ENCODE measurements around the gene ZNF654.
"Not testable (repeated sequence)": the region's sequence is repeated elsewhere in the genome, so short reads cannot be mapped to it uniquely, and the experiment has no call there.

The ZNF654 gene

DNA sequence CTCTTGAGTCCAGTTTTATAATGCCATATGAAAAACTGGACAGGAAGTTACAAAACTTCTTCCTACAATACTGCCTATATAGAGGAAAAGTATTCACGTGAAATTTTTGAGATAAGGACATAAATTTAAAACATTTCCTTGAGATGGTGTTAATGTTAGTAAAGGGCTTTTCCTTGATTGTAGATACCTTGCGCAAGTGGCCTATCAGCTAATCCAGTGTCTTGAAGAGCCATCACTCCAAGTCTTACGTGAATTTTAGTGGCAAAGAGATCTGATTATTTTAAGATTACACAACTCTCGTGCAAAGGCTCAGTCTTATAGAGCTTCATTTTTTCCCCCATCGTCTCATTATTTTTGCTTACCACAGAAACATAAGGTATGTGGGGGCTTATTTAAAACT, 109.1 kb downstream of the ZNF654 start:
- Histone ChIP-seq H3K4me1 (ENCODE audit: insufficient read depth, low read length) (peaks cover 3% of the 10 kb centered on the region; the same call in 1 of the 2 replicates), H3K36me3 (ENCODE audit: insufficient read depth, low read length) (no peaks in the 10 kb centered on the region), H3K9ac (ENCODE audit: low read depth, low read length) (no peak overlapping the region), H3K9me3 (ENCODE audit: control insufficient read depth, insufficient read depth, low read length) (no peaks in the 10 kb centered on the region)

GRCh38 chr3:88180398-88180999, 121.4 kb downstream of the ZNF654 start:
- Histone ChIP-seq H3K9ac (ENCODE audit: low read depth, low read length) (no peak overlapping the region), H3K36me3 (ENCODE audit: insufficient read depth, low read length) (no peaks in the 10 kb centered on the region), H3K9me3 (ENCODE audit: control insufficient read depth, insufficient read depth, low read length) (no peaks in the 10 kb centered on the region), H3K4me1 (ENCODE audit: insufficient read depth, low read length) (no peaks in the 10 kb centered on the region)

DNA sequence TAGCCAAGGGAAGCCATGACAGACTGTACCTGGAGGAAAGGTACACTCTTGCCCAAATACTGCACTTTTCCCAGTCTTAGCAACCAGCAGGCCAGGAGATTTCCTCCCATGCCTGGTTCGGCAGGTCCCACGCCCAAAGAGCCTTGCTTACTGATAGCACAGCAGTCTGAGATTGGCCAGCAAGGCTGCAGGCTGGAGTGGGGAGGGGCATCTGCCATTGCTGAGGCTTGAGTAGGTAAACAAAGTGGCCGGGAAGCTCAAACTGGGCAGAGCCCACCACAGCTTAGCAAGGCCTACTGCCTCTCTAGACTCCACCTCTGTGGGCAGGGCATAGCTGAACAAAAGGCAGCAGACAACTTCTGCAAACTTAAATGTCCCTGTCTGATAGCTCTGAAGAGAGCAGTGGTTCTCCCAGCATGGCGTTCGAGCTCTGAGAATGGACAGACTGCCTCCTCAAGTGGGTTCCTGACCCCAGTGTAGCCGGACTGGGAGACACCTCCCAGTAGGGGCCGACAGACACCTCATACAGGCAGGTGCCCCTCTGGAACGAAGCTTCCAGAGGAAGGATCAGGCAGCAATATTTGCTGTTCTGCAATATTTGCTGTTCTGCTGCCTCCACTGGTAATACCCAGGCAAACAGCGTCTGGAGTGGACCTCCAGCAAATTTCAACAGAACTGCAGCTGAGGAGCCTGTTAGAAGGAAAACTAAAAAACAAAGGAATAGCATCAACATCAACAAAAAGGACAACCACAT, 123.3 kb downstream of the ZNF654 start:
- not testable (repeated sequence) for H3K9me3 ChIP-seq (ENCODE audit: control insufficient read depth, insufficient read depth, low read length); H3K9ac ChIP-seq (ENCODE audit: low read depth, low read length); H3K36me3 ChIP-seq (ENCODE audit: insufficient read depth, low read length); H3K4me1 ChIP-seq (ENCODE audit: insufficient read depth, low read length)

DNA sequence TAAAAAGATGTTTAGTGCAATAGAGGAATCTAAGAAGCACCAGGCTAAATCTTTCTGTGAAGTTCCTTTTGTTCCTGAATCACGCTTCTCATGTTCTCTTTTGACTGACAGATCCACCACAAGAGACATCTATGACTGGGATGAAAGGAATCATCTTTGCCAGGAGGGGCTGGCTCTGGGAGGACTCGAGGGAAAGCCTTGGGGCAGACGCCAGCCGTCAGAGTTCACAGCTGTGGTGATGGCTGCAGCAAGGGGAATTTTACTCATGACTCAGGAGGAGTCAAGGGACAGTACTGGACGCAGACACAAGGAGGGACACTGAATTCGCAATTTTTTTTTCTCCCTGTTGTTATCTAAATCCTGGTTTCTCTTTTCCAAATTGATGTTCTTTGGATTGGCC, 129.4 kb downstream of the ZNF654 start:
- no peaks in the 10 kb centered on the region for H3K4me1 ChIP-seq (ENCODE audit: insufficient read depth, low read length)

GRCh38 chr3:88189361-88189810, 130.3 kb downstream of the ZNF654 start:
- Histone ChIP-seq H3K4me1 (ENCODE audit: insufficient read depth, low read length) (no peaks in the 10 kb centered on the region), H3K36me3 (ENCODE audit: insufficient read depth, low read length) (no peaks in the 10 kb centered on the region), H3K9me3 (ENCODE audit: control insufficient read depth, insufficient read depth, low read length) (peaks cover 6% of the 10 kb centered on the region; the same call in 1 of the 2 replicates), H3K9ac (ENCODE audit: low read depth, low read length) (no peak overlapping the region)

More for the DNA sequence above, 129.4 kb downstream of the ZNF654 start:
- Histone ChIP-seq H3K36me3 (ENCODE audit: insufficient read depth, low read length) (no peaks in the 10 kb centered on the region), H3K9ac (ENCODE audit: low read depth, low read length) (no peak overlapping the region), H3K9me3 (ENCODE audit: control insufficient read depth, insufficient read depth, low read length) (peaks cover 6% of the 10 kb centered on the region; the same call in 1 of the 2 replicates)

GRCh38 chr3:88191872-88192409, 132.9 kb downstream of the ZNF654 start:
- Histone ChIP-seq H3K9me3 (ENCODE audit: control insufficient read depth, insufficient read depth, low read length) (peaks cover 6% of the 10 kb centered on the region; the same call in 1 of the 2 replicates), H3K36me3 (ENCODE audit: insufficient read depth, low read length) (no peaks in the 10 kb centered on the region), H3K4me1 (ENCODE audit: insufficient read depth, low read length) (peaks cover 8% of the 10 kb centered on the region), H3K9ac (ENCODE audit: low read depth, low read length) (no peak overlapping the region)

GRCh38 chr3:88192631-88193030, 133.6 kb downstream of the ZNF654 start:
- H3K36me3 ChIP-seq (ENCODE audit: insufficient read depth, low read length): no peaks in the 10 kb centered on the region
- no peak overlapping the region for H3K9ac ChIP-seq (ENCODE audit: low read depth, low read length)
- H3K9me3 ChIP-seq (ENCODE audit: control insufficient read depth, insufficient read depth, low read length): peaks cover 6% of the 10 kb centered on the region; the same call in 1 of the 2 replicates
- peaks cover 11% of the 10 kb centered on the region for H3K4me1 ChIP-seq (ENCODE audit: insufficient read depth, low read length)
